HG03432 (cell line): ENCODE results near the gene LSS.

ENCODE experiments used
- ATAC-seq: cut with Tn5 transposase; IDR thresholded peaks from one replicate; pipeline ENCODE4 v1.9.1; 2021; ENCODE audit warnings: mild to moderate bottlenecking, moderate library complexity; ENCODE audit not compliant: unreplicated experiment

LSS gene

GRCh38 chr21:46219591-46220239 lies 8.9 kb downstream of the LSS start:
- ATAC-seq, result no peak

- no peak for ATAC-seq
Observed at GRCh38 chr21:46218906-46219590, 9.5 kb downstream of the LSS start.

- ATAC-seq, result no peak
Observed at GRCh38 chr21:46217511-46218196, 10.9 kb downstream of the LSS start.

GRCh38 chr21:46216132-46216747 lies 12.3 kb downstream of the LSS start:
- no peak for ATAC-seq

GRCh38 chr21:46215436-46216131 lies 13.0 kb downstream of the LSS start:
- no peak for ATAC-seq

- ATAC-seq, result no peak
Observed at GRCh38 chr21:46214478-46215340, 13.9 kb downstream of the LSS start.

- ATAC-seq, result no peak
Observed at GRCh38 chr21:46213620-46214286, 14.8 kb downstream of the LSS start.

GRCh38 chr21:46212721-46213484 lies 15.7 kb downstream of the LSS start:
- ATAC-seq, result no peak

GRCh38 chr21:46211786-46212720 lies 16.5 kb downstream of the LSS start:
- ATAC-seq, result no peak

- ATAC-seq, result no peak
Observed at GRCh38 chr21:46211376-46211775, 17.2 kb downstream of the LSS start.

- no peak for ATAC-seq
Observed at GRCh38 chr21:46210378-46211136, 18.0 kb downstream of the LSS start.

GRCh38 chr21:46208761-46209721 lies 19.5 kb downstream of the LSS start:
- ATAC-seq, result no peak

- no peak for ATAC-seq
Observed at GRCh38 chr21:46207920-46208591, 20.5 kb downstream of the LSS start.

GRCh38 chr21:46207006-46207919 lies 21.3 kb downstream of the LSS start:
- ATAC-seq, result no peak
